ENCODE results near the gene ITM2C. TPM values are rescaled to one million over a fixed set of nuclear protein-coding genes. Genes with fewer than 3 reads are reported as not detected.

The ITM2C gene
- polyA plus RNA-seq, 4 donors: 848 to 1,175 (median 938) TPM

GRCh38 chr2:230922951-230923717 lies 58.4 kb downstream of the ITM2C start:
- DNase-seq (ENCODE audit: low read depth in 4 of 4, low spot score in 2 of 4): no peak

DNA sequence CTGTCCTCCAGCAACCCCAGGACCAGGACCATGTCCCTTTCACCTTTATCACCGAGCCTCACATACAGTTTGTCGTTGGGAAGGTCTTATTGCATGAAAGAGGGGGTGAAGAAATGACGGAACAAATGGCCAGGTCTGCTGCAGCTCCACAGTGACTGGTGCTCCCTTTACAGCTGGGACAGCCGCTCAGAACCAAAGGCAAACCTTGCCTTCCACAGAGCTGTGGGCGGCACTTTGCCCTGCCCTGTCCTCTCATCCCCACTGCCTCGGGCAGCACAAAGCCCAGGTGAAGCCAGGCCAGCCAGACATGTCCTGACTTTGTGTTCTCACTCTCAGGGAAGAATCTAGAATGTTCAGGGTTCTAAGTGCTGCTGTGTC lies 59.3 kb downstream of the ITM2C start:
- no peak for DNase-seq (ENCODE audit: low read depth in 4 of 4, low spot score in 2 of 4)

DNA sequence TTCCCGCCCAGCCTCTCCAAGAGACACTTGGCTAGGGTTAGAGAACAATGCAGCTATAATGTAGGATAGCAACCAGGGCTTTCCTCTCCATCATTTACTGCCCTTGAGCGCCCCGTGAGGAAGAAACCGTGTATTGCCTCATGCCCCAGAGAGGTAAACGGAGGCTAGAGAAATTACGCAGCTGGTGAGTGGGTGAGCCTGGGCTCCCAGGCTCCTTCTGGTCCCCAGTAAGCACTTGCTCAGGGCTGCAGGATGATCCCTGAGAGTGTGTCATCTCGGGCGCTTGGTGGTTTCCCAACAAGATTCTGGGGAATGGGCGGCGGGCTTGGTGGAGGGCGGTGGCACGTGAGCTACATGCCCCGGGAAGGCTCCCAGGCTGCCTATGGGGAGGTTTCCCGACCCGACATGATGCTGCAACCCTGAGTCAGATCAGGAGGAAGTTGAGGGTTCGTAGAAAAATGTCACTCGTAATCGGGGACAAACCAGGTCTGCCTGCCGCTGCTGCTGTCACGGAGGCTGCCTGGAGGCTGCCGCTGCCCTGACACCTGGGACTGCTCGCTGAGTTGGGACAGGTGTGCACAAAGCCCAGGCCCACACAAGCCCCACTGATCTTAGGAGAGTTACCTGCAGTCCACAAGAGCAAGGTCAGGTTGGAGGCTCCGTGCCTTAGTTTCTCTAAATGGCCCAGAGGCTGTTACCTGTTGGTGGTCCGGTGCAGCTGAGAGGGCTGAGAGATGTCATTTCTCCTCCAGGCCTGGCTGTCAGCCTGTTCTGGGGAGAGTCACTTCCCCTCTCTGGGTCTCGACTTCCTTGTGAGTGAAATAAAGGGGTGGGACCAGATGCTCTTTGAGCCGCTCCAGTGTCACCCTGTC lies 60.0 kb downstream of the ITM2C start, which contains the start of gene GPR55:
Gene GPR55, minus strand, starts transcription at position 773 of the 872 bp plus-strand sequence. CDS start 14,280 bp downstream, outside the sequence.
- no peak for DNase-seq (ENCODE audit: low read depth in 4 of 4, low spot score in 2 of 4)

DNA sequence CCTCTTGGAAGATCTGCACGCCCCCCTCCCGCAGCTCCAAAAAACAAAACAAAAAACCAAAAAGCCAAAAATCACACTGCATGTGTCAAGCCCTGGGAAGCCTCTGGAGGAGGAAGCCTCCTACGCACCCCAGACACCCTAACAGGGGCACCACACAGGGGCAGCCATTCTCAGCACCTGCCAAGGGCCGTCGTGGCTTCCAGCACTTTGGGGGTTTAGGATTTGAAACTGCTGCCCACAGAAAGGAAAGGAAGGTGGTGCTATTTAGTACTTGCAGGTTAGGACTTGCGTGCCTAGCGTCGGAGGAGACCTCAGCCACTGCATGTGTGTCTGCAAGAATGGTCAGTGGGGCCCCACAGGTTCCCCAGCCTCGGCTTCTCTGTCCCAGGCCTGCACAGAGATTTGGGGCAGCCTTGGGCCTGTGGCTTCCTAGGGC lies 60.7 kb downstream of the ITM2C start:
- DNase-seq (ENCODE audit: low read depth in 4 of 4, low spot score in 2 of 4): no peak

DNA sequence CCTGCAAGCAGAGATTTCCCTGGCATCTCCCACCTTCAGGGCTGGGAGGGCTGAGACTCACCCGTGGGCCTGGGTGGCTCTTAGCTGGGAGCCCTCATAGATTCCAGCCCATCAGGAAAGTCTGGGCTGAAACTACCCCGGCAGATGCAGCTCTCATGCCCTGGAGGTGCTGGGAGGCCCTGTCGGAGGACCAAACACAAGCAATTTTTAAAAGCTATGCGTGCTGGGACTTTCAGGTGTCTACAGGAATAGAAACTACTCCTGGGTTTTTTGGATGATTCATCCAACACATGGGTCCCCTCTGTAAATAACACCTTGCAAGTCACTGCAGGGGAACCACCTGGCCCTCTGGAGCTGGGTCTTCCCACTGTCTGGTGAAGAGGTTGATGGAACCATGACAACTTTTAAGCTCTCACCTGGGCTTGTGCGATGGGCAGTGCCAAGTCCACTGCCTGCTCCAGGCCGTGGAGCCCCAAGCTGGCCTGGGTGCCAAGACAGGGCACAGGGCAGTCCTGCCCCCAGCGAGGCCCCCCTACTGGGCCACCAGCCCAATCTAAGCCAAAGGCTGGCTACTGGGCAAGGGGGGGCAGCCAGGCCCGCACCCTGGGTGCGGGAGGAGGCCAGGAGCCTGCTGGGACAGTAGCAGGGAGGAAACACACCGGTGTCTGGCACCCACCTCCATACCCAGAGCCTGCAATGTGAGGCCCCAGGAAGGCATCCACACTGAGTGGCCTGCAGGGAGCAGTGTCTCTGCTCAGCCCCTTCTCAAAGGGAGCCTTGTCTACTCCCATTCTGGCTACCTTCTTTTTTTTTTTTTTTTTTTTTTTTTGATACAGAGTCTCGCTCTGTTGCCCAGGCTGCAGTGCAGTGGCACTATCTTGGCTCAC lies 61.4 kb downstream of the ITM2C start:
- DNase-seq (ENCODE audit: low read depth in 4 of 4, low spot score in 2 of 4): no peak

DNA sequence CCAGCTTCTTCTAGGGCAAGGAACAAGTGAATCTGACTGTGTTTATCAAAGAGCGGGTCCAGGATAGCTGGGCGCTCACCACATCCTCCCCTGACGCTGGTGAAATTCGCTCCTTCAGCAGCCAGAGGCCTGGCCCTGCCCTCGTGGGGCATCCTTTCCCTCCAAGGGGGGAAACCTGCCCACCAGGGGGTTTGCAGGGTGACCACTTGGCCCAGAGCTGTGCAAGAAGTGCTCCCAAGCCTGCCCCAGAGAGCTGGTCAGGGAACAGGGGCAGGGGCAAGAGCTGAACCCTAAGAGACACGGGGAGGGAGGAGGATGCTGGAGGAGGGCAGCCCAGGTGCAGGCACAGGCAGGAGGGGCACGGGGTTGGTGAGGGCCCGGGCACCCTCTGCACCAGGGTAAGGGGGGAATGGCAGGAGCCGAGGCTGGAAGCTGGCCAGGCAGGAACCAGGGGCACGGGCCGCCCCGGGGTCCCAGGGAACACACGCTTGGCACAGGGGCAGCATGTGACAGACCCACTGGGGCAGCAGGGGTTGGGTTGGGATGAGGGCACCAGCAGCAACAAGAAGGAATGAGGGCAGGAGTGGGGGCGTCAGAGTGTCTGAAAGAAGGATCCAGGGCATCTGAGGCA lies 63.1 kb downstream of the ITM2C start:
- no peak for DNase-seq (ENCODE audit: low read depth in 4 of 4, low spot score in 2 of 4)

Other genes starting within 250 kb of the ITM2C start
- 10 to 100 TPM; 77.1 to 91.5 (median 84.1) TPM for gene CAB39, start 152.1 kb upstream of the ITM2C start, polyA plus RNA-seq (ENCODE audit: insufficient read length in 4 of 4)
- gene GPR55, start 60.3 kb downstream of the ITM2C start, polyA plus RNA-seq (ENCODE audit: insufficient read length in 4 of 4): under 1 TPM; 0.18 to 0.44 (median 0.23) TPM
- gene SPATA3, start 131.2 kb downstream of the ITM2C start, polyA plus RNA-seq (ENCODE audit: insufficient read length in 4 of 4): not detected
- 1 to 10 TPM; 4.0 to 6.2 (median 4.4) TPM for gene C2orf72, start 172.6 kb downstream of the ITM2C start, polyA plus RNA-seq (ENCODE audit: insufficient read length in 4 of 4)
- 100 to 1,000 TPM in 2 of 4 donors, 10 to 100 TPM in 2; 83.3 to 110 (median 100) TPM for gene PSMD1, start 191.9 kb downstream of the ITM2C start, polyA plus RNA-seq (ENCODE audit: insufficient read length in 4 of 4)